Kasumi-1 (cell line): ENCODE results near the gene NTN4.
"Not testable (repeated sequence)": the region's sequence is repeated elsewhere in the genome, so short reads cannot be mapped to it uniquely, and the experiment has no call there.

Experiments used
- DNase-seq, 2 experiments: peaks; one replicate each; lab custom pipeline; 2025; lab: John Stamatoyannopoulos, UW

NTN4 gene

DNA sequence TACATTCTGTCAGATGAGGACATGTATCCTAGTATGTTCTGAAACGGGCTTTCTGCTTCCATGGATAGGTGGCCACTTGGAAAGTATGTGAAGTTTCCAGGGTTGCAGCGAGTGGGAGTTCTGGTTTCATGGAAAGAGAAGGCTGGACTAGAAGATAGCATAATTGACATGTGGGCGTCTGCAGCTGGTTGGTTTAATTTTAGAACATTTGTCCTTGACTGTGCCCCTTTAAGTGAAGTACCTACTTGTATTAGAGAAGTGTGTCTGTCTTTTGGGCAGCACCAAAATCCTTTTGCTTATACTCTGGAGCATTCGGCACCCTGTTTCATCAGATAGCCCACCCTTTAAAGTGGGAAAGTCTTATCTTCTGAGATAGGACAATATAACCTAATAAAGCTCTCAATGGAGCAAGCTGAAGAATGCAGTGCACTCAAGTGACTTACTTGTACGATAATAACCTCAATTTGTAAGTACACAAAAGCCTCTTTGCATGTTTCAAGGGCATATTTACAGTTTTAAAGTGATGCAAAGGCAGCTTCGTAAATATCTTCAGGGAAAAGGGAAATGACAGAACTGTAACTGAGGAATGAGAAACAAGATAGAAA, 35.2 kb downstream of the NTN4 start:
- no peak for DNase-seq

DNA sequence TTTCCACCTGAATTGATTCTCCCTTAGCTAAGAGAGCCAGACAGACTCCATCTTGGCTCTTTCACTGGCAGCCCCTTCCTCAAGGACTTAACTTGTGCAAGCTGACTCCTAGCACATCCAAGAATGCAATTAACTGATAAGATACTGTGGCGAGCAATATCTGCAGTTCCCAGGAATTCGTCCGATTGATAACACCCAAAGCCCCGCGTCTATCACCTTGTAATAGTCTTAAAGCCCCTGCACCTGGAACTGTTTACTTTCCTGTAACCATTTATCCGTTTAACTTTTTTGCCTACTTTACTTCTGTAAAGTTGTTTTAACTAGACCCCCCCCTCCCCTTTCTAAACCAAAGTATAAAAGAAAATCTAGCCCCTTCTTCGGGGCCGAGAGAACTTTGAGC, 44.5 kb downstream of the NTN4 start:
- DNase-seq = not testable (repeated sequence)

DNA sequence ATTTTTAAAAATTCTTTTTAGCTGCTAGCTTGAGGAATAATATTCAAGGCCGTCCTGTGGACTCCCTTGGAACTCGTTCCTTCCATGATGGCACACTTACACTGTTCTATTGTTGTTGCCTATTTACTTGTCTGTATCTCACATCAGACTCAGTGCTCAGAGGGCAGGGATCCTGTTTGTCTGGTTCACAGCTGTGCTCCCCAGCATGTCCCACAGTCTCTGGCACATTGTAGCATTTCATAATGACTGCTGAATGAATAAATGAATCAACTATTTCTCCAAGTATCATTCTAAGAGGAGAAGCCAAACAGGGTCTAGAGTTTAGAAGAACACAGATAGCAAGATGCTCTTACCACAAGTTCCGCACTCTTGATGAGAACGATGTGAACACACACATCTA, 48.0 kb downstream of the NTN4 start:
- no peak for DNase-seq

DNA sequence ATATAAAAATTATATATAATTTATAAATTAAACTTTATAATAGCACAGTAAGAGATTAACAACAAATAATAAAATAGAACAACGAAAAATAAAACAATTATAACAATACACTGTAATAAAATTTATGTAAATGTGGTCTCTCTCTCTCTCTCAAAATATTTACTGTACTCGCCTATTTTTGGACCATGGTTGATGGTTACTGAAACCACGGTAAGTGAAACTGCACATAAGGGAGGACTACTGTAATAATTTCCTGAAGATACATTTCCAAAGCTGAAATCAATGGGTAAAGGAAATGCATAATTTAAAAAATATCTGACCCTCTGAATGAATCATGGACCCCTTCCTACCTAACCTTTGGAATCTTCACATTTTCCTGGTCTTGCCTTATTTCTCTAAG, 48.9 kb downstream of the NTN4 start:
- no peak for DNase-seq

DNA sequence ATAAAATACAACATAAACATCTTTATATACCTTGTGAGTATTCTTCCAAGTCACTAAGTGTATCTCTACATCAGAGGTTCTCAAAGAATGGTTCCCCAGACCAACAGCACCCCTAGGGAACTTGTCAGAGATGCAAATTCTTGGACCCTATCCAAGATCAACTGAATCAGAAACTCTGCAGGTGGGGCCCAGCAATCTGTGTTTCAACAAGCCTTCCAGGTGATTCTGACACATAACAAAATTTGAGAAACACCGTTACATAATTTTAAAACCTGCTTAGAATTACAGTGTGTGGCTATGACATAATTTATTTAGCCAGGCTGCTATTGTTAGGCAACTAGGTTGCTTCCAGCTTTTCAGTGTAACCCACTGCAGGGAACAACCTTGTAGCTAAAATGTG, 49.8 kb downstream of the NTN4 start:
- no peak for DNase-seq

DNA sequence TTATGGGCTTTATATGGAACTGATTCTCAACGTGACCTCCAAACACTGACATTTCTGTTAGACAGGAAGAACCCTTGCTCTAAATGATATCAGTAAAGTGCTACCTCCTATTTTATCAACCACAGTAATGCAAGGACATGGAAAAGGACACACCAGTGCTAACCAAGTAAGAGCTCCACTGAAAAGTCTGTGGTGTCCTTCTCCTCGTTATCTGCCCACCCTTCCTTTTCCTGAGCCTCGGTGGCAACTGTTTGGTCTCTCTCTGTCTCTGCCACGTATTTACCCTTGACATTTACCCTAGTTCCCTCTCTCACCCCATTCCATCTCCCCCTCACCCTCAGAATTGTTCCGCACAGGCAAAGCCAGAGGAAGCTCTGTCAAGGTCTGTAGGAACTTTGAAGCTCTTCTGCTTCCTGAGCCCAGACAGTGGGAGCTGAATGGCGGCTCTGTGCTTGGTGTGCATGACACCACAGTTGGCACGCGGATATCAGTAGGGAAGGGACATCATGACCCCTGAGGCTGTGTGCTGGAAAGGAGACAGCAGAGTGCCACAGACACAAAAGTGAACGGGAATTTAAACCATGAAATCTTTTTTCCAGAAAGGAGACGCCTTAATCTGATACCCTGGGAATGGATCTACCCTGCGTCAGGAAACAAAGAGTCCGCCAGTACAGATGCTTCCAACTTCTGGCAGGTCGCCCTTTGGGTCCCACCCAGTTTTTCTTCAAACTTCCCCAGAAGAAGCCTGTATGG, 50.8 kb downstream of the NTN4 start:
- DNase-seq = no peak

DNA sequence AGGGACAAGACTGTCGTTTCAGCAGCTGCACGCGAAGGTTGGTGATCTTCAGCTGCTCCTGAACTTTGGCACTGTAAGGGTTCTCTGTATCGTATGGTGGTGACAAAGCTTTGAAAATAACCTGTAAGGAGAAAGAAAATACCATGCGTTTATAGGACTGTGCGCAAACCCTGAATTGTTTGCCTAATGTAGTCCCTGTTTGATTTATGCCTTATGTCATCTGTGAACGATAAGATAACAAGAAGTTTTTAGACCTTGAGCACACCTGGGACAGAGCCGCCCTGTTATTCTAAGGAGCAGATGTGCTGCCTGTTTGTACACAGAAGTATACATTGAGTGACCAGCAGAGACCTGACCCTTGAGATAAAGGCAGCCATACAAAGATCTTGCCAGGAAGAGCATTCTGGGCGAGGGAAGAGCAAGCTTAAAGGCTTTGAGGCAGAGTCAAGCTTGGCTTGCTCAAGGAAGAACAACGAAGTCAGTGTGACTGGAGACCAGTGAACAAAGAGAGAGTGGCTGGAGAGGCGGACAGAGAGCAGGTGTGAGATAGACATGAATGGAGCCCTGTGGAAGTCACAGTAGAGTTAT, 52.4 kb downstream of the NTN4 start:
- DNase-seq = no peak

DNA sequence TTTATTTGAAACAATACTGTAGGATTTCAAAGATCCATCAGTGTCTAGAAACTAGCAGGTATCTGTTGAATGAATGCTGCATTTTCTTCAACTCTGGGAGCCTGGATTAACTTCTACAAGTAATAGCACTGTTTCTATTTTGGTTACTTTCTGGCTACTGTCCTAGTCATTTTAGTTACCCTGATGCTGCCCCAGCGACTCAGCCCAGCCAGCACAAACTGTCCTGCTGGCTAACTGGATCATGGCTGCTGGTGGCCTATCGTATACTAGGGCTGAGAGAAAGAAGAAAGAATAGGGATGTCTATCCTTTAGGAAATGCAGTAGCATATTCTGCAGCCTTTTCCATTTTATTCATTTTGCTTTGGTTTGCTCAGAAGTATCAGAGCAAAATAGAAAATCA, 53.9 kb downstream of the NTN4 start:
- peak in 1 of 2 experiments; percentile 3 for DNase-seq

DNA sequence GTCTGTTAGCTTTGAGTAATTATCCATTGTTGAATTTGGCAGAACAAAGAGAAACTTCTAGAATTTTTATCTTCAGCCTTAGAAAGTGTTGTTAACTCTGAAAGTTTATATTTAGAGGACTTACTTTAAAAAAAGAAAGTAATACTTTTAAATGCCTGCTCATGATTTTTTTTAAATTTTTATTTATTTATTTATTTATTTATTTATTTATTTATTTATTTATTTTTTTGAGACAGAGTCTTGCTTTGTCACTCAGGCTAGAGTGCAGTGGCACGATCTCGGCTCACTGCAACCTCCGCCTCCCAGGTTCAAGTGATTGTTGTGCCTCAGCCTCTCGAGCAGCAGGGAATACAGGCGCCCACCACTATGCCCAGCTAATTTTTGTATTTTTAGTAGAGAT, 54.8 kb downstream of the NTN4 start:
- not testable (repeated sequence) for DNase-seq

DNA sequence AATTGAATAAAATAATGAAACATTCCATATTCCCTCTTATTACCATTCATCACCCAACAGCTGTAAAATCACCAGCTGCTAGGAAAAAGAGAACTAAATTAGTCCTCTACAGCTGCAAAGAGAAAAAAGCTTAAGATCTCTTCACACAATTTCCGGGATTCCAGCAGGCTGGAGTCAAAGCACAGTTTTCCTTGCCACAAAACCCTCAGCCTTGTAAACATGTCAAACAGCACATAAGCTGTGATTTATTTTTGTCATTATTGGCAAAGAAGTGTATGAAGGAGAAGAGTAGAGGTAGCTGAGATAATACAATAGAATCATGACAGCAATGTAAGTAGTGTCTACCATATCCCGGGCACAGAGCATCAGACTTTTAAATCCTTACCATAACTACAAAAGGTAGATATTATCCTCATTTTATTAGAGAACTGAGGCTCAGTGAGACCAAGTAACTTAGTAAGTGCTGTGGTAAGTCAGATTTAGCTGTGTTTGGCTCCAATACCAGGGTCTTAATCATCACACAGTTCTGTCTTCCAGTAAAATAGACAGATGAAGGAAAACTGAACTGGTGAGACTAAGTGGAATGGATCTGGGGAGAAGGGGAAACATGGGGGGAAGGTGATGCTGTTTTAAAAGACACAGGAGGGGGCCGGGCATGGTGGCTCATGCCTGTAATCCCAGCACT, 57.3 kb downstream of the NTN4 start:
- no peak for DNase-seq

DNA sequence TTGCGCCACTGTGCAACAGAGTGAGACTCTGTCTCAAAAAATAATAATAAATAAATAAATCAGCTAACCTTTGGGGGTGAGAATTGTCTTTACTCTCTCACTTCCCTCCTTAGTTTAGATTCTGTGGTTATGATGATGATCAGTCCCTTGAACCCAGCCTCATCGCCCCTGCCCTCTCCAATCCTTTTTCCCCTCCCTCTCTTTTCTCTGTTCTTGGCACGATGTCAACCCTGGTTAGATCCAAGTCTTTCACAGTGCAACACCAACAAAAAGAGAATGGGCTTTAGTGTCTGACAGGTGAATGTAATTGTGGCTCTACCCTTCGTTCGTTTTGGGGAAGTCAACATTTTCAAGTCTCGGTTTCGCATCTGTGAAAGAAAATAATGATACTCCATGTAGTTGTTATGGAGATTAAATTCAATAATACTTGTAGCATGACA, 59.0 kb downstream of the NTN4 start:
- no peak for DNase-seq

DNA sequence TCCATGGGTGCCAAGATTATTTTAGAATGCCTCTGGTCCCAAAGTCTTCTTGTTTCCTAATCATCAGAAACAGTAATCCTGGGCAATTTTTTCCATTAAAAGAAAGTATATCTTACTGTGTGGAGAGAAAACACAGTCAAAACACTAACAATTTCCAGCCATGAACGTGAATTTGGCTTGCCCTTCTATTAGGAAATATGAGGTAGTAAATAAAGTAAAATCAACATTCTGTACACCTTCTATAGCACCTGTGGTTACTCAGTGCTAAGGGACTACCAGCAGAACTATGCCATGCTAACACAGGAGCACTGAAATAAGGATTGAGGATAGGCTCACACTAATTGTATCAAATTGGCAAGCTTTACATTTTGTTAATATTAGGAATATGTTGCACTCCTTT, 60.1 kb downstream of the NTN4 start:
- no peak for DNase-seq

DNA sequence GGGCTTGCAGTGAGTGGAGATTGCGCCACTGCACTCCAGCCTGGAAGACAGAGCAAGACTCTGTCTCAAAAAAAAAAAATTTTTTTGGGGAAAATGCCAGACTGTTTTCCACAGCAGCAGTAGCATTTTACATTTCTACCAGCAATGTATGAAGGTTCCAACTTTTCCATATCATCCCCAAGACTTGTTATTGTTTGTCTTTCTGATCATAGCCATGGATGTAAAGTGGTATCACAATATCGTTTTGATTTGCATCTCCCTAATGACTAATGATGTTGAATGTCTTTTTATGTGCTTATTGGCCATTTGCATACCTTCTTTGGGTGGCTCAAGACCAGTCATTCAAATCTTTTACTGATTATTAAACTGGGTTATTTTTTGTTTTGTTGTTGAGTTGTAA, 63.7 kb downstream of the NTN4 start:
- no peak for DNase-seq

DNA sequence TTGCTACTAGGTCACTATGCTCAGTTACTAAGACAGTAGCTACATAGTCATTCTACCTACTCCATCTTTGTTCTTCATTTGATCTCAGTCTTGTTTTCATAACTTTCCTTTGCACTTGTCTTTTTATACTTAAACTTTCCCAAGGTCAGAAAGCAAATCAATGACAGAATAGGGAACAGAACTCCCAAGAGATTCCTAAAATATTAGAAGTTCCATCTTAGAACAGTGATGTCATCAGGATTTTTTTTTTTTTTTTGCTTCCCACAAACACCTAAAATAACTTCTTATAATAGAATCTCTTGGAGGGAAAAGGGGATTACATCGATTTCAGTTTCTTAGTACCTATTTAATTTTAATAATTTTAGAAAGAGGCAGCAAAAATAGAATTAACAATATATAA, 65.8 kb downstream of the NTN4 start:
- no peak for DNase-seq

DNA sequence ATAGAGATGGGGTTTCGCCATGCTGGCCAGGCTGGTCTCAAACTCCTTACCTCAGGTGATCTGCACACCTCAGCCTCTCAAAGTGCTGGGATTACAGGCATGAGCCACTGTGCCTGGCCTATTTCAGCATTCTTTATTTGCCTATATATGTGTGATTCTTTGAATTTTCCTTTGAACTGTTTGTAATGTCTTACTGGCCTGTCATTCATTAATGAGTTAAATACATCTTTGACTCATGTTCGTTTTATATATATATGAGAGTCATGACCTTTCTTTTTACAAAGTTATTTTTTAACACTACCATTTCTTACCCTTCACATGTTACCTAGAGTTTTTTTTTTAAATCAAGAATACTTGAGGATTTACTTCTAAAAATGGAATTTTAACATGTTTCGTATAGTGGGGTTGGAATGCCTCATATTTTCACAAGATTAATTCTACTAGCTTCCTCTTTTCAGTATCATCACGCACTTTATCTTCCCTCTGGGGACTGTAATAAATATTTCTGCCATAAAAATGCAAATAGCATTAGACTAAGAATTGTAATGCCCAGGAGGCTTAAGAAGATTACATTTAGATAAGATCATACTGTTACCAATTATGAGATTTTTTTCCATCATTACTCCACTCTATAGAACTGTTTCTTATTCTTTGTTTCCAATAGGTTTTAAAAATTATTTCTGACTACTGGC, 66.7 kb downstream of the NTN4 start:
- no peak for DNase-seq

DNA sequence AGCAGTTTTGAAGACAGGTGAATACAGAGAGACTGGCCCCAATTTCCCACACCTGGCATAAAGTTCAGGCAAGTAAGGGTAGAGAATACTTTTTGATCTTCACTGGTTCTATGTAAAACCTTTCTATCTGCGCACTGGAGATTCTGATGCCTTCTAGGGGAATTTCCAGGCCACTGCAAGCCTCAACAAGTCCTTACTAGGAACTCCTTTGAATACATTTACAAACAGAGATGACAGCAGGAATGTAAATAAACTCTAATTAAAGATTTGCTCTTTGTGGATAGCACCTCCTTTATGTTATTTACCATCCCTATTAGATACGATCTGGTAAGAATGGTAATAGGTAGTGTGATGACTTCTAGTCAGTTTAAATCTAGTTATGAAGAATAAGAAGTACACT, 69.2 kb downstream of the NTN4 start:
- DNase-seq = no peak

DNA sequence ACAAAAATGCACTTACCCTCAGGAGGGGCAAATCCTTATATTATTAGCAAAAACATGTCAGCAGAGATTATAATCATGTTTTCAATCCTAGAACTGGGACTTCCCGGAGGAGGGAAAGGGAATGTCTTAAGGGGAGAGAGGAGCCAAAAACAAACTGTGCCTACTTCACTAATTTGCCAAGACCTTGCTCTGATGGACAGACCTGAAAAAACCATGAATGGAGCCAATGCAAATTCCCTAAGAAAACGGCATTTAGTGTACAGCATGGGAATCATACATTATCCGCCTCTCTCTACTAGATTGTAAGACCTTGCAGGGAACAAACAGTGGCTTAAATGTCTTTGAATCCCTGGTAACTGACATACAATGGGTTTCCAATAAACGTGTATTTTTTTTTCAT, 70.4 kb downstream of the NTN4 start:
- DNase-seq = no peak

DNA sequence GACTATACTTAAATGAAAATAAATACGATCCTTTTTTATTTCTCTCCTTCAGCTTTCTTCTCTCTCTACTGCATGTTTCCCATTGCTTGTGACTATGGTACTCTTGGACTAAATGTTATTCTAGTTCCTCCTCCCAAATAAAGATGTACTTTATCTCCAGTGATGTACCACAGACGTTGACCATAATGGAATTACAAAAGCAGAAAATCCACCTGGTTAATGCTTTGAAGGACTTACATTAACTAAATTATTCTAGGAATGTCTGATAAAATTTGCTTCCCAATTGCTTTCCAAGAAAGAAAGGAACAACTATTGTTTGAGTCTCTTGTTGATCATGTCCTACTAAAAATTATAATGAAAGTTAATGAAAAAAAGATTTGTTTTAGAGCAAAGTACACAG, 71.8 kb downstream of the NTN4 start:
- no peak for DNase-seq

DNA sequence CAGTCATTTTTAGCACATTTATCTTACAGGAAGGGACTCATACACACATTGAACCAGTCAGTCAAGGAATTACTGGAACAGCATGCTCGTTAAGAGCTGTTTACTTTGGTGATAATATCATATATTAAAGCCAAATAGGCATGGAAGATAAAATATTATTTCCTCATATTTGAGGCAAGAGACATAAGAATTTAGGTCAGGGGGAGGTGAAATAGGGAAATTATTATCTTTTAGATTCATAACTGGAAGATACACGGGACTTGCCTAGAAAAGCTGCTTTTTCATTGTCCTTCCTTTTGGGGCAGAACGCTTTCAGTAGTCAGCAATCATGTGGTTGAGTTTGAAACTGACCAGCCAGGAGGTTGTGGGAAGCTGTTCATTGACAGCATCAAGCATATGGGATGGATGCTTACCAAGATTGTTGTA, 72.5 kb downstream of the NTN4 start:
- no peak for DNase-seq

DNA sequence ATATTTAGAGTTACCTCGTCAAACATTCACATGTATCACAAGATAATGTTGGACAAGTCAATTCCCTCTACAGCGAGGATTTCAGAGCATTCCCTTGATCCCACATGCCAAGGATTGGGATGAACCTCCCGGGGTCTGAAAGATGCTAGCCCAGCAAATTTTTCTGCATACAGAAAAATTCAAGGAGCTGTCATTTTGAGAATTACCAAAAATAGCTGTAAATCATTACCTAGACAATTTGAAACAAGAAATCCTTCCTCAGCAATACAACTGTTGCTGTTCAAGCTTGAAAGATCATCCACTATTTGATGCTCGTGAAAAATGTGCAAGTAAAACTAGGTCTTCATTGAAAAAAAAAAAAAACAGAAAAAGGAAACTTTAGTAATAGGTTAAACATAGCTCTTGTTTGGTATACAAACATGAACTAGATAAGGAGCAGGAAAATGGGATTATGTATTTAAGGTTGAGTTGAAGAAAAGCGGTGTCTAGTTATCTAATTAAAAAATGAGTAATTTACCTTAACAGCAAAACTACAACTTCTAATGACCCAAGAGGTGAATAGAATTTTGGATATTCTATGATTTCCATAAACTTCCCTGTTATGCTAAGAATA, 73.1 kb downstream of the NTN4 start:
- no peak for DNase-seq

DNA sequence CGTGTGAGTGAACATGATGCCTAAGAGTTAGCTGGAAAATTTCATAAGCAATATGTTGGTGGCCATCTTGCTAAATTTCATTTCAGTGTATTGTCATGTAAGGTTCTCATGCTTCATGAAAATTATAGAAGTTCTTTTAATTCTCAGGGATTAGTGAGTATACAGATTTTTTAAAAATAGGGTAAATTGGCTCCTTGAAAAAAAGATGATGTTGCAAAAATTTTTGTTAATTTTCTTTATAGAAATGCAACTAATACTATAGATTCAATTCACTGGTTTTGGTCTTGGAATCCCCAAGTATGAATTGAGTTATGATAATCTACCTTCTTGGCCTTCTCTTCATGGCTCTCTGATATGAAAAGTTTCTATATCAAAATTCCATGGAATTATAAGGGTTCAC, 75.4 kb downstream of the NTN4 start:
- DNase-seq = no peak

DNA sequence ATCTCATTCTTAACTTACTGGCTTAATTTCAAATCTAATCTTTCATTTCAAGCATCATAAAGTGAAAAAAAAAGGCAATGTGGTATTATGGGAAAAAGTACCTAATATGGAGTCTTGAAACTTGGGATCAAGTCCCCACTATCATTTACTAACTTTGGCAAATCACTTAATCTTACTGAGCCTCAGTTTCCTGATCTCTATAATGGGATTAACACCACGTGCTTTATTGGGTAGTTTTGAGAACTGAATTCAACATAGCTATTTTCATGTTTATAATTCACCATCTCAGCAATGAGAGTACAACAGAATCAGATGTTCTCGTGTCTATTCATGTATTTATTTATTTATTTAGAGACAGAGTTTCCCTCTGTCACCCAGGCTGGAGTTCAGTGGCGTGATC, 78.3 kb downstream of the NTN4 start:
- no peak for DNase-seq
